ENCODE results near the gene NFKBIE. TPM values are rescaled to one million over a fixed set of nuclear protein-coding genes. Genes with fewer than 3 reads are reported as not detected.

The NFKBIE gene
- total RNA-seq, 1 experiment from 2014 or later = 24.9 TPM

DNA sequence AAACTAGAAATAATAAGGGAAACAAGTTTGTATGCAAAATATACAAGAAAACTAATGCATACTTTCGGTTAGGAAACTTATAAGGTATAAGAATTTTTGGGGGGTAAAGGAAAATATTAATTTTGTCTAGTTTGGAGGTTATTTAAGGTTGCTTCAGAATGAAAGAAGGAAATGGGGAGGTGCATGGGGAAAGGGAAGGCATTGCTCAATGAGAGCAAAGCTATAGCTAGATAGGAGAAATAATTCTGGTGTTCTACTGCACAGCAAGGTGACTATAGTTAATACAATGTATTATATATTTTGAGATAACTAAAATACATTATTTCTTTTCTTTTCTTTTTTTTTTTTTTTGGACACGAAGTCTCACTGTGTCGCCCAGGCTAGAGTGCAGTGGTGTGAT is 54.1 kb downstream of the NFKBIE start:
- H3K27ac ChIP-seq (ENCODE audit: low read length) = no peak overlapping the region
- H3K36me3 ChIP-seq (ENCODE audit: control insufficient read depth, insufficient read depth, low read length) = no peaks in the 10 kb centered on the region
- DNase-seq (ENCODE audit: low read depth, low spot score) = no peak
- H3K9me3 ChIP-seq (ENCODE audit: control insufficient read depth, insufficient read depth, low read depth, low read length) = no peaks in the 10 kb centered on the region
- no peak for ATAC-seq
- no peak overlapping the region for H3K4me3 ChIP-seq (ENCODE audit: low read depth in 2 of 2, low read length in 2 of 2)
- peaks cover 3% of the 10 kb centered on the region for H3K4me1 ChIP-seq (ENCODE audit: control insufficient read depth, insufficient read depth, low read length)
- intact Hi-C loops (cut with micrococcal nuclease; ENCODE audit: unreplicated experiment) = no loop called here
- ChIA-PET CTCF (no interaction called here), POLR2A (no interaction called here)
- H3K27me3 ChIP-seq (ENCODE audit: control insufficient read depth, insufficient read depth, low read length) = no peaks in the 10 kb centered on the region
- TF ChIP-seq, protein P1, sequence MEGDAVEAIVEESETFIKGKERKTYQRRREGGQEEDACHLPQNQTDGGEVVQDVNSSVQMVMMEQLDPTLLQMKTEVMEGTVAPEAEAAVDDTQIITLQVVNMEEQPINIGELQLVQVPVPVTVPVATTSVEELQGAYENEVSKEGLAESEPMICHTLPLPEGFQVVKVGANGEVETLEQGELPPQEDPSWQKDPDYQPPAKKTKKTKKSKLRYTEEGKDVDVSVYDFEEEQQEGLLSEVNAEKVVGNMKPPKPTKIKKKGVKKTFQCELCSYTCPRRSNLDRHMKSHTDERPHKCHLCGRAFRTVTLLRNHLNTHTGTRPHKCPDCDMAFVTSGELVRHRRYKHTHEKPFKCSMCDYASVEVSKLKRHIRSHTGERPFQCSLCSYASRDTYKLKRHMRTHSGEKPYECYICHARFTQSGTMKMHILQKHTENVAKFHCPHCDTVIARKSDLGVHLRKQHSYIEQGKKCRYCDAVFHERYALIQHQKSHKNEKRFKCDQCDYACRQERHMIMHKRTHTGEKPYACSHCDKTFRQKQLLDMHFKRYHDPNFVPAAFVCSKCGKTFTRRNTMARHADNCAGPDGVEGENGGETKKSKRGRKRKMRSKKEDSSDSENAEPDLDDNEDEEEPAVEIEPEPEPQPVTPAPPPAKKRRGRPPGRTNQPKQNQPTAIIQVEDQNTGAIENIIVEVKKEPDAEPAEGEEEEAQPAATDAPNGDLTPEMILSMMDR (IDR thresholded peaks at IDR 0.05) = no peak
- TF ChIP-seq, protein P2, sequence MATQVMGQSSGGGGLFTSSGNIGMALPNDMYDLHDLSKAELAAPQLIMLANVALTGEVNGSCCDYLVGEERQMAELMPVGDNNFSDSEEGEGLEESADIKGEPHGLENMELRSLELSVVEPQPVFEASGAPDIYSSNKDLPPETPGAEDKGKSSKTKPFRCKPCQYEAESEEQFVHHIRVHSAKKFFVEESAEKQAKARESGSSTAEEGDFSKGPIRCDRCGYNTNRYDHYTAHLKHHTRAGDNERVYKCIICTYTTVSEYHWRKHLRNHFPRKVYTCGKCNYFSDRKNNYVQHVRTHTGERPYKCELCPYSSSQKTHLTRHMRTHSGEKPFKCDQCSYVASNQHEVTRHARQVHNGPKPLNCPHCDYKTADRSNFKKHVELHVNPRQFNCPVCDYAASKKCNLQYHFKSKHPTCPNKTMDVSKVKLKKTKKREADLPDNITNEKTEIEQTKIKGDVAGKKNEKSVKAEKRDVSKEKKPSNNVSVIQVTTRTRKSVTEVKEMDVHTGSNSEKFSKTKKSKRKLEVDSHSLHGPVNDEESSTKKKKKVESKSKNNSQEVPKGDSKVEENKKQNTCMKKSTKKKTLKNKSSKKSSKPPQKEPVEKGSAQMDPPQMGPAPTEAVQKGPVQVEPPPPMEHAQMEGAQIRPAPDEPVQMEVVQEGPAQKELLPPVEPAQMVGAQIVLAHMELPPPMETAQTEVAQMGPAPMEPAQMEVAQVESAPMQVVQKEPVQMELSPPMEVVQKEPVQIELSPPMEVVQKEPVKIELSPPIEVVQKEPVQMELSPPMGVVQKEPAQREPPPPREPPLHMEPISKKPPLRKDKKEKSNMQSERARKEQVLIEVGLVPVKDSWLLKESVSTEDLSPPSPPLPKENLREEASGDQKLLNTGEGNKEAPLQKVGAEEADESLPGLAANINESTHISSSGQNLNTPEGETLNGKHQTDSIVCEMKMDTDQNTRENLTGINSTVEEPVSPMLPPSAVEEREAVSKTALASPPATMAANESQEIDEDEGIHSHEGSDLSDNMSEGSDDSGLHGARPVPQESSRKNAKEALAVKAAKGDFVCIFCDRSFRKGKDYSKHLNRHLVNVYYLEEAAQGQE (IDR thresholded peaks at IDR 0.05; ENCODE audit: insufficient read depth in 1 of 2, low read depth in 2 of 2, low read length in 1 of 2) = no peak
- no peak for TF ChIP-seq POLR2AphosphoS5 (IDR thresholded peaks at IDR 0.05; ENCODE audit: low read depth, low read length)
- no peak for TF ChIP-seq SIN3A (IDR thresholded peaks at IDR 0.05; ENCODE audit: borderline replicate concordance, insufficient read depth, low read depth, low read length)
- TF ChIP-seq TCF7L2 (IDR thresholded peaks at IDR 0.05; ENCODE audit: low read depth, low read length) = no peak
- in situ Hi-C loops (cut with HindIII; ENCODE audit: low pct_unique_long_range_greater_than_20kb, low sequenced_read_pairs) = no loop called here
- no TSS peak for BruUV-seq (replicated peaks)

Other genes with a start within 250 kb of the NFKBIE start
- 82.0 TPM for gene MRPL14, start 138.1 kb downstream of the NFKBIE start, total RNA-seq (2021; ENCODE audit: unreplicated experiment)
- 54.1 TPM for gene TMEM63B, start 138.0 kb downstream of the NFKBIE start, total RNA-seq (2021; ENCODE audit: unreplicated experiment)
- gene CAPN11, start 106.7 kb downstream of the NFKBIE start, total RNA-seq (2021; ENCODE audit: unreplicated experiment) = 1.2 TPM
- gene MYMX, start 48.6 kb downstream of the NFKBIE start, total RNA-seq (2021; ENCODE audit: unreplicated experiment) = 1.8 TPM
- 263 TPM for gene SLC29A1, start 42.0 kb downstream of the NFKBIE start, total RNA-seq (2021; ENCODE audit: unreplicated experiment)
- gene HSP90AB1, start 18.4 kb downstream of the NFKBIE start, total RNA-seq (2021; ENCODE audit: unreplicated experiment) = 1,253 TPM
- gene SLC35B2, start 8.0 kb downstream of the NFKBIE start, total RNA-seq (2021; ENCODE audit: unreplicated experiment) = 105 TPM
- gene TMEM151B, start 4.9 kb upstream of the NFKBIE start, total RNA-seq (2021; ENCODE audit: unreplicated experiment) = 0.18 TPM
- gene AARS2, start 47.8 kb upstream of the NFKBIE start, total RNA-seq (2021; ENCODE audit: unreplicated experiment) = 13.1 TPM
- not detected for gene SPATS1, start 77.1 kb upstream of the NFKBIE start, total RNA-seq (2021; ENCODE audit: unreplicated experiment)
- gene CDC5L, start 122.2 kb upstream of the NFKBIE start, total RNA-seq (2021; ENCODE audit: unreplicated experiment) = 23.3 TPM

Data from Panc1 (cell line).